ENCODE data around the gene RGS6.

The RGS6 gene

GRCh38 chr14:72590577-72590976 lies 658.3 kb downstream of the RGS6 start:
- H3K36me3 ChIP-seq (ENCODE audit: control insufficient read depth in 1 of 2, insufficient read depth in 2 of 2, low read depth in 1 of 2, low read length in 2 of 2) = no peaks in the 10 kb centered on the region
- no peaks in the 10 kb centered on the region for H3K4me1 ChIP-seq (ENCODE audit: control insufficient read depth, insufficient read depth, low read depth, low read length)
- H3K79me1 ChIP-seq (replicated peaks; ENCODE audit: low read length, poor library complexity, severe bottlenecking) = no peaks in the 10 kb centered on the region
- H2BK120ac ChIP-seq (ENCODE audit: low read depth, low read length) = no peak overlapping the region
- H3K27ac ChIP-seq (ENCODE audit: low read length, poor library complexity, severe bottlenecking) = no peak overlapping the region
- H2BK5ac ChIP-seq (ENCODE audit: low read depth, low read length, poor library complexity, severe bottlenecking) = no peak overlapping the region
- no peaks in the 10 kb centered on the region for H3K9me3 ChIP-seq (ENCODE audit: control insufficient read depth, low read length)
- no peak overlapping the region for H3K4me3 ChIP-seq (ENCODE audit: insufficient read depth in 1 of 2, low read depth in 1 of 2, low read length in 2 of 2)
- peaks cover 0 to 6% of the 10 kb centered on the region in 2 experiments for H3K27me3 ChIP-seq (ENCODE audit: control insufficient read depth in 1 of 2, insufficient read depth in 1 of 2, low read length in 2 of 2)
- no peak overlapping the region for H2AK5ac ChIP-seq (ENCODE audit: low read length, severe bottlenecking)
- H3K18ac ChIP-seq (ENCODE audit: low read depth in 1 of 2, low read length in 2 of 2) = no peak overlapping the region
- H2AFZ ChIP-seq (ENCODE audit: low read depth, low read length) = no peak overlapping the region
- no peak overlapping the region for H3K23ac ChIP-seq (ENCODE audit: low read length in 2 of 2)
- no peak overlapping the region for H3K9ac ChIP-seq (ENCODE audit: low read length)
- no peak overlapping the region for H3K14ac ChIP-seq (ENCODE audit: low read length in 2 of 2)
- no peak overlapping the region for H4K8ac ChIP-seq (ENCODE audit: low read length)
- 79% methylated on average over 6 of the region's 7 CpGs for WGBS
- DNase-seq = no peak
- no peak overlapping the region for H3K4me2 ChIP-seq (ENCODE audit: low read length, poor library complexity, severe bottlenecking)
- H2BK15ac ChIP-seq (ENCODE audit: low read depth, poor library complexity, severe bottlenecking) = no peak overlapping the region
- no peak overlapping the region for H3K4ac ChIP-seq (ENCODE audit: low read depth in 1 of 2, low read length in 2 of 2)
- H4K91ac ChIP-seq (ENCODE audit: low read length) = no peak overlapping the region
- no peak overlapping the region for H2BK12ac ChIP-seq (ENCODE audit: low read length in 2 of 2)

DNA sequence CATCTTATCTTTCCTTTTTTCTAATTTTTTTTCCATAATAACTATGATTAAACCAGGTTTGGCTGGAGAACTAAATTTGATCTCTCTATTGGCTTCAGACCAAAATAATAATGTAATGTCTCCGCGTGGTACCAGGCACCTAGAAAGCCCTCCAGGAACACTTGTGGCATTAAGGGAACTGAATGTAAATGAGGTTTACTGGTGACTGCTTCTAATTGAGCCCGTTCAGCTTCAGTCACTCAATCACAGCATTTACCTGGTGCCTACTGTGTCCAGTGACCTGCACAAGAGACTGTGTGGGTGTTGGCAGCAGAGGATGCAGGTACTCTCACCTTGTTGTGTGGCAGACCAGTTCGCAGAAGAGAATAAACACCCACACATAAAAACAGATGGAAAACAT lies 659.2 kb downstream of the RGS6 start:
- H3K27ac ChIP-seq (ENCODE audit: low read length, poor library complexity, severe bottlenecking) = no peak overlapping the region

GRCh38 chr14:72594099-72594901 lies 662.1 kb downstream of the RGS6 start:
- Histone ChIP-seq H2BK12ac (ENCODE audit: low read length in 2 of 2) (no peak overlapping the region), H4K91ac (ENCODE audit: low read length) (no peak overlapping the region), H3K27ac (ENCODE audit: low read length, poor library complexity, severe bottlenecking) (no peak overlapping the region), H3K14ac (ENCODE audit: low read length in 2 of 2) (no peak overlapping the region), H2BK120ac (ENCODE audit: low read depth, low read length) (no peak overlapping the region), H2BK15ac (ENCODE audit: low read depth, poor library complexity, severe bottlenecking) (no peak overlapping the region), H3K9me3 (ENCODE audit: control insufficient read depth, low read length) (no peaks in the 10 kb centered on the region), H3K18ac (ENCODE audit: low read depth in 1 of 2, low read length in 2 of 2) (no peak overlapping the region), H3K4me2 (ENCODE audit: low read length, poor library complexity, severe bottlenecking) (no peak overlapping the region), H3K4me1 (ENCODE audit: control insufficient read depth, insufficient read depth, low read depth, low read length) (no peaks in the 10 kb centered on the region), H3K4me3 (ENCODE audit: insufficient read depth in 1 of 2, low read depth in 1 of 2, low read length in 2 of 2) (no peak overlapping the region), H3K79me1 (replicated peaks; ENCODE audit: low read length, poor library complexity, severe bottlenecking) (no peaks in the 10 kb centered on the region), H4K8ac (ENCODE audit: low read length) (no peak overlapping the region), H2AFZ (ENCODE audit: low read depth, low read length) (no peak overlapping the region), H2BK5ac (ENCODE audit: low read depth, low read length, poor library complexity, severe bottlenecking) (no peak overlapping the region), H3K27me3 (ENCODE audit: control insufficient read depth in 1 of 2, insufficient read depth in 1 of 2, low read length in 2 of 2) (peaks cover 0 to 18% of the 10 kb centered on the region in 2 experiments), H3K36me3 (ENCODE audit: control insufficient read depth in 1 of 2, insufficient read depth in 2 of 2, low read depth in 1 of 2, low read length in 2 of 2) (no peaks in the 10 kb centered on the region), H3K9ac (ENCODE audit: low read length) (no peak overlapping the region), H3K4ac (ENCODE audit: low read depth in 1 of 2, low read length in 2 of 2) (no peak overlapping the region), H3K23ac (ENCODE audit: low read length in 2 of 2) (no peak overlapping the region), H2AK5ac (ENCODE audit: low read length, severe bottlenecking) (no peak overlapping the region)
- 94% methylated on average over 14 of the region's 14 CpGs for WGBS
- DNase-seq = no peak

More for the DNA sequence above, 659.2 kb downstream of the RGS6 start:
- H3K9ac ChIP-seq (ENCODE audit: low read length) = no peak overlapping the region
- H2BK120ac ChIP-seq (ENCODE audit: low read depth, low read length) = no peak overlapping the region
- no peak overlapping the region for H2BK12ac ChIP-seq (ENCODE audit: low read length in 2 of 2)
- DNase-seq = no peak
- no peak overlapping the region for H2AFZ ChIP-seq (ENCODE audit: low read depth, low read length)
- H4K91ac ChIP-seq (ENCODE audit: low read length) = no peak overlapping the region
- no peak overlapping the region for H3K4me3 ChIP-seq (ENCODE audit: insufficient read depth in 1 of 2, low read depth in 1 of 2, low read length in 2 of 2)
- H2BK15ac ChIP-seq (ENCODE audit: low read depth, poor library complexity, severe bottlenecking) = no peak overlapping the region
- no peak overlapping the region for H3K18ac ChIP-seq (ENCODE audit: low read depth in 1 of 2, low read length in 2 of 2)
- no peak overlapping the region for H3K14ac ChIP-seq (ENCODE audit: low read length in 2 of 2)
- H3K36me3 ChIP-seq (ENCODE audit: control insufficient read depth in 1 of 2, insufficient read depth in 2 of 2, low read depth in 1 of 2, low read length in 2 of 2) = no peaks in the 10 kb centered on the region
- no peak overlapping the region for H4K8ac ChIP-seq (ENCODE audit: low read length)
- H3K4me2 ChIP-seq (ENCODE audit: low read length, poor library complexity, severe bottlenecking) = no peak overlapping the region
- H3K23ac ChIP-seq (ENCODE audit: low read length in 2 of 2) = no peak overlapping the region
- WGBS = 95% methylated on average over 4 of the region's 4 CpGs
- peaks cover 0 to 11% of the 10 kb centered on the region in 2 experiments for H3K27me3 ChIP-seq (ENCODE audit: control insufficient read depth in 1 of 2, insufficient read depth in 1 of 2, low read length in 2 of 2)
- H3K4me1 ChIP-seq (ENCODE audit: control insufficient read depth, insufficient read depth, low read depth, low read length) = no peaks in the 10 kb centered on the region
- no peaks in the 10 kb centered on the region for H3K79me1 ChIP-seq (replicated peaks; ENCODE audit: low read length, poor library complexity, severe bottlenecking)
- no peak overlapping the region for H2BK5ac ChIP-seq (ENCODE audit: low read depth, low read length, poor library complexity, severe bottlenecking)
- no peak overlapping the region for H3K4ac ChIP-seq (ENCODE audit: low read depth in 1 of 2, low read length in 2 of 2)
- H3K9me3 ChIP-seq (ENCODE audit: control insufficient read depth, low read length) = no peaks in the 10 kb centered on the region
- H2AK5ac ChIP-seq (ENCODE audit: low read length, severe bottlenecking) = peak overlapping the region; percentile 16

- Histone ChIP-seq H2AK5ac (ENCODE audit: low read length, severe bottlenecking) (no peak overlapping the region), H2BK15ac (ENCODE audit: low read depth, poor library complexity, severe bottlenecking) (no peak overlapping the region), H3K4me3 (ENCODE audit: insufficient read depth in 1 of 2, low read depth in 1 of 2, low read length in 2 of 2) (no peak overlapping the region), H3K36me3 (ENCODE audit: control insufficient read depth in 1 of 2, insufficient read depth in 2 of 2, low read depth in 1 of 2, low read length in 2 of 2) (no peaks in the 10 kb centered on the region), H3K4ac (ENCODE audit: low read depth in 1 of 2, low read length in 2 of 2) (no peak overlapping the region), H3K18ac (ENCODE audit: low read depth in 1 of 2, low read length in 2 of 2) (no peak overlapping the region), H3K9ac (ENCODE audit: low read length) (no peak overlapping the region), H3K27ac (ENCODE audit: low read length, poor library complexity, severe bottlenecking) (no peak overlapping the region), H3K9me3 (ENCODE audit: control insufficient read depth, low read length) (no peaks in the 10 kb centered on the region), H3K79me1 (replicated peaks; ENCODE audit: low read length, poor library complexity, severe bottlenecking) (no peaks in the 10 kb centered on the region), H3K4me2 (ENCODE audit: low read length, poor library complexity, severe bottlenecking) (no peak overlapping the region), H3K23ac (ENCODE audit: low read length in 2 of 2) (no peak overlapping the region), H3K14ac (ENCODE audit: low read length in 2 of 2) (no peak overlapping the region), H3K4me1 (ENCODE audit: control insufficient read depth, insufficient read depth, low read depth, low read length) (peaks cover 7% of the 10 kb centered on the region), H3K27me3 (ENCODE audit: control insufficient read depth in 1 of 2, insufficient read depth in 1 of 2, low read length in 2 of 2) (peaks cover 0 to 22% of the 10 kb centered on the region in 2 experiments), H4K8ac (ENCODE audit: low read length) (no peak overlapping the region), H2BK12ac (ENCODE audit: low read length in 2 of 2) (no peak overlapping the region), H2BK120ac (ENCODE audit: low read depth, low read length) (no peak overlapping the region), H2AFZ (ENCODE audit: low read depth, low read length) (no peak overlapping the region), H2BK5ac (ENCODE audit: low read depth, low read length, poor library complexity, severe bottlenecking) (no peak overlapping the region), H4K91ac (ENCODE audit: low read length) (no peak overlapping the region)
- peak; percentile 22 for DNase-seq
- WGBS = 85% methylated on average over 8 of the region's 8 CpGs
These were observed 663.1 kb downstream of the RGS6 start for GRCh38 chr14:72595152-72595862.
